Left renal pelvis (tissue), 4 donors: ENCODE data around the gene CDH26. TPM values are rescaled to one million over a fixed set of nuclear protein-coding genes. Genes with fewer than 3 reads are reported as not detected.

Experiments
- DNase-seq, 4 donors: peaks; one replicate each; pipeline ENCODE4 v3.0.0-alpha.2; 2013; ENCODE audit warnings: low read depth in 4 of 4, low spot score in 3 of 4
- polyA plus RNA-seq, 4 donors: library from polyadenylated mRNA; unstranded; fragments of 120-200 nt; gene quantifications; one replicate each; pipeline ENCODE4 v1.2.1, GENCODE V29; 2013; ENCODE audit not compliant: insufficient read length in 4 of 4

CDH26 gene
- polyA plus RNA-seq, 4 donors: 0.41 to 1.9 (median 0.97) TPM

DNA sequence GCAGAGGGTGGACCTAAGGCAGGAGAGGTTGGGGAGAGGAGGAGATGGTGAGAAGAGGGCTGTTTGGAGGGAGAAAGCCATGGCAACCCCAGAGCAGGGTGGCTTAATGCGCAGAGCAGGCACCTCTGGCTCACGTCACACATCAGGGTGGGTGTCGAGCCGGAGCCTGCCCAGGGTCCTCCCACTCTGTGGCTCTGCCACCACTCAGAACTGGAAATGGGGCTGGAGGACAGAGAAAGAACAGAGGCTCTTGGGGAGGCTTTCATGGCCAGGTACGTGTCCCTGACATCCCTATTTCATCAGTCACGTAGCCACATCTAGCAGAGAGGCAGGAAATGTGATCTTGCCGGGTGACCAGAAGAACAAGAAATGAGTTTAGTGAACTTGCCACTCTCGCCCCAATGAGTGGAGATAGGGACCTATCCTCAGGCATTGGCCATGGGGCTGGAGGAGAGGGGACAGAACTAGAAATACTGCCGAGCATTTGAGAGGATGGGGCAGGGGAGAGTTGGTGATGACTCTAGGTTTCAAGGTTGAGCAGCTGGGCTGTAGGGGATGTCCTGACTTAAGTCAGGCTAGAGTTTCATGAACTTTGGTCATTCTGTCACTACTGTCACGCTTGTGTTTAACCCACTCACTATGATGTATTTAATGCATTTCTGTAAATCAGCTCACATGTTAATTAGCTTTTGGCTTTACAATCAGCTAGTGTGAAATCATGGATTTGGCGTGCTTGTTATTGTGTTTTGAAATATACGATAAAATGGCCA lies 52.7 kb downstream of the CDH26 start:
- no peak for DNase-seq

DNA sequence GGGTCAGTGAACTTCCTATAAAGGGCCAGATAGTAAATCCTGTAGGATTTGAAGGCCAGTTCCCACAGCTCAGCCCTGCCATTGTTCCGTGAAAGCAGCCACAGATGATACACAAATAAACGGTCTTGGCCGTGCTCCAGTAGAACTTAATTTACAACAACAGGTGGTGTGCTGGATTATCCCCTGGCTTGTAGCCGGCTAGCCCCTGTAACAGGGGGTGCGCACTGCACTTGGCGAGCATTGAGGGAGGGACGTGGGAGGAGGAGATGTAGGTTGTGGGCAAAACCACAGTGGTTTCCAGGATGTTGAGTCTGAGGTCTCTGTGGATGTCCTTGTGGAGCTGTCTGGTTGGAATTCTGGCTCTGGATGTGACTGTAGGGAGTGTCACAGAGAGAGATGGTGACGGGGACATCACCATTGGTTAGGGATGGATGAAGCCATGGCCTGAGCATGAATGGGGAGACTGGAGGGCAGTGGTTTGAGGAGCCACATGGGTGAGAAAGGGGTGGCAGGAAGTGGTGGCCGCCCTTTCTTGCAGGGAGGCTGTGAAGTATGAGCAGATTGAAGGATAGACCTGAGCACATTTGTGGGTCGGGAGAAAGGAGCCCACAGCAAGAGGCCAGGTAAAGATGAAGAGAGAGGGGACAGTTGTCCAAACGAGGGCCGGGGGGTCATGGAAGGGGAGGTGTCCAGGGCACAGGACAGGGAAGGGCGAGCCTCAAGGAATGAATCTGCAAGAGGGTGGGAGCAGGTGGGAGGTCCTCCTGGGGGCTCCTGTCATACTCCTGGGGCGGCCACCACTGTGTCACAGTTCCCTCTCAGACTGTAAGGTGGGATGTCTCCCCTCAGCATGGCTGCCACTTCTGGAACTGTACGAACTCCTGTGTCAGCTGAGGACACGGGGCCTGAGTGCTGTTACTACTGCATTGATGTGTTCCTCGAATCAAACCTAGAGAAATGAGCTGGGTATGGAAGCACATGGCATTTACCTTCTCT lies 53.6 kb downstream of the CDH26 start:
- DNase-seq: no peak

DNA sequence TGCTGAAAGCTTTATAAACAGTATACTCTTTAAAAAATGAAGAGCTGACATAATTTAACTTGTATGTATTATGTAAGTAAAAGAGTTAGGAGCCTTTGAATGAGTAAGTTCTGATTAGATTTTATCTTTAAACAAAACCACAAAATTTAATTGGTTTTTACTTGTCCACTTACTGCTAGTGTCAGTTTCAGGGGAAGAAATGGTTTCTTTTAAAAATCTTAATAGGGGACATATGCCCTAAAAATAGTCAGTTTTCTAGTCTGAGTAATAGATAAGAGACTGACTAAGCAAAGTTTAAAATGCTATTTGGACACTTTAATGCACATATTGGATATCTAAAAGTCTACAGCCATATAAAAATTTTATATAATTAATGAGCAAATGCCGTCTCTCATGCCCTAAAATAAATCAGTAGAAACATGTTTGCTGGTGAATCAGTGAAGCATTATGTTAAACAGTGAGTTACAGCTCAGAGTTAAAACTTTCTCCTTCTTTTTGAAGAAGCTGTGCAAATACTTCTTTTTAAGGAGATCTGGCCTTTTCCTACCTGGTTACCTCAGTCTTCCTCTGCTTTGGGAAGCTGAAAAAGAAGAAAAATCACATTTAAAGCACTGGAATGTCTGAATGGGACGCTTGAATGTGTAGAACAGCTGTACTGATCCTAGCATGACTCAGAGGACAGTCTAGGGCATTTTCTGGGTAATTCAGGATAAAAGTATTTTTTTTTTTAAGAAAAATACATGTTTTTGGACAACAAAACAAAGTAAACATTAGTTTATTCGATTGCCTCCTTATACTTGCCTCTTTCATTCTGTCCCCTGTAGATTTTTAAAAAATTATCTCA lies 55.3 kb downstream of the CDH26 start:
- no peak for DNase-seq

DNA sequence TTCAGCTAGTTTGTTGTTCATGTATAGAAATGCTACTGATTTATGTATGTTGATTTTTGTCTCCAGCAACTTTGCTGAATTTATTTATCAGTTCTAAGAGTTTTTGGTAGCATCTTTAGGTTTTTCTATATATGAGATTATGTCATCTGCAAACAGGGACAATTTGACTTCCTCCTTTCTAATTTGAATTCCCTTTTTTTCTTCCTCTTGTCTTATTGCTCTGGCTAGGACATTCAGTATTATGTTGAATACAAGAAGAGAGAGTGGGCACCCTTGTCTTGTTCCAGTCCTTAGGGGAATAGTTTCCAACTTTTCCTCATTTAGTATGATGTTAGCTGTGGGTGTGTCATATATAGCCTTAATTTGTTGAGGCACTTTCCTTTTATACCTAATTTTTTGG lies 58.2 kb downstream of the CDH26 start:
- no peak for DNase-seq

DNA sequence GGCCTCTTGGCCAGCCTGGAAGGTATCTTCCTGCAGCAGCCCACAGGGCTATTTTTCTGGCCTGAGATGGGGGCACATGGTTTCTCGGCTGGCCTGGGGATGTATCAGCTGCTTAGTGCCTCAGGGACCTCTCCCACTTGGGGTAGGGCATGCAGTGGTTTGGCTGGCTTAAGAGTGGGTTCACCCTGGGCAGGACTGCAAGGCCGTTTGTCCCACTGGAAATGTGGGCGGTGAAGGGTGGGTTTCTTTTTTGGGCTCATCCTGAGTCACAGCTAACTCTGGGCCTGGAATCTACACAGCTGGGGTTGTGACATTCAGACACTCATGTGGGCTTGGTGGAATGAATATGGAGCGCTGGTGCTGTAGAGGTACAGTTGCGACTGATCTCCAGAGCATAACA lies 62.0 kb downstream of the CDH26 start:
- no peak for DNase-seq

DNA sequence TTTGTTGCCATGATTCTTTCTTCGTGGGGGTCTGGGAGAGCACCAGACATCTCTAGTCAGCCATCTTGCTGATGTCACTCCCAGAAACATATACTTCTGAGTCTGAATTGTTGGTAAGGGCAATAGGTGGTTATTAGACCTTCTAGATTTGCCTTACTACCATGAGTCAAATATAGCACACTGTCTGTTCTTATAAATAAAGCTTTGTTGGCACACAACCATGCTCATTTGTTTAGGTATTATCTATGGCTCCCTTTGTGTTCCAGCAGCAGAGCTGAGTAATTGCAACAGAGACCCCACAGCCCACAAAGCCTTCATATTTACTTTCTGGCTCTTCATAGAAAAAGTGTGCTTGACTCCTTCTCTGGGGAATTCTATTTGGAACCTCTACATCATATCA lies 62.9 kb downstream of the CDH26 start:
- no peak for DNase-seq

DNA sequence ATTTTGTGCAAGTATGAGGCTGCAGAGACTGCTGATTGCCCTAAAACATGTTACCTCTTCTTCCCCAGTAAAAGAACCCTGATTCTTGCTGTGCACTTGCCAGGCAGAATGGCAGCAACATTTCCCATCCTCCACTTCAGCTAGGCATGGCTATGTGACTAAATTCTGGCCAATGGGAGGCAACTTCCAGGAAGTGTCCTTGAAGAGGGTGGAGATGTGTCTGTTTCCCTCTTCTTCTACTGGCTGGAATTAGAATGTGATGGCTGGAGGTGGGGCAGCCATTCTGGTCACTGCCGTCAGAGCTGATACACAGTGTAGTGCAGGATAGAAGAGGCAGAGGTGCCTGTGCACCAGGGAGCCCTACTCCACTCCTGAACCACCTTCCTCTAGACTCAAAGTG lies 64.6 kb downstream of the CDH26 start:
- DNase-seq: no peak

DNA sequence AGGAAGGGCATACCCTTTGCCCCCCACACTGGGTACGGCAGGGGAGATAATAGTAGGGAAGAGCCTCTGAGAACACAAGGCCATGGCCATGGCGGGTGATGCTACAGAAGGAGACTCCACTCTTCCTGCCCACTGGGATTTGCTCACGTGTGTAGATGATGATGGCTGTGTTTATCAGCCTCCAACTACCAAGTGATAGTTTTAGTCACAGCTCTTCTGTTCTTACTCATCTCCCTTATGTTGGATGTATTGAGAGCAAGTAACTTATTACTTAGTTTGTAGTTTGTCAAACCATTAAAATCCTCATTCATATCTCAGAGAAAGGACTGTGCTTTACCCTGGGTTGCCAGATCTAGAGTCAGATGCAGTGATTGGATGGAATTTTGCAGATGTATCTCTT lies 66.0 kb downstream of the CDH26 start:
- DNase-seq: no peak

DNA sequence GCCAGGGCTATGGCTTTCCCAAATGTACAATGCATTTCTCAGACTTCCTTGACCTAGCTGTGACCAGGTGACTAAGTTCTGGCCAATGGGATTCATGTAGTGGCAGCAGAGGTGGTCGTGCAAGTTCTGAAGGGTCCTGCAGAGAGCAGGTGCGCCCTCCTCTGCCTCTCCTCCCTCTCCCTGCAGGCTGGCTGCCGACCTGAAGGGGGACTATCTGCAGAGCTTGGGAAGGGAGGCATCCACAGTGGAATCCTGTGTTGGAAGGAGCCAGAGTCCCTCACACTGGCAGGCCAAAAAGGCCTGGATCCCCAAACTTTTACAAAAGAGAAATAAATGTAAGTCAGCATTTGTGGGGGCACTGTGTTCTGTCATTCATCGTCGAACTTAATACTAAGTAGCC lies 66.6 kb downstream of the CDH26 start:
- DNase-seq: no peak

DNA sequence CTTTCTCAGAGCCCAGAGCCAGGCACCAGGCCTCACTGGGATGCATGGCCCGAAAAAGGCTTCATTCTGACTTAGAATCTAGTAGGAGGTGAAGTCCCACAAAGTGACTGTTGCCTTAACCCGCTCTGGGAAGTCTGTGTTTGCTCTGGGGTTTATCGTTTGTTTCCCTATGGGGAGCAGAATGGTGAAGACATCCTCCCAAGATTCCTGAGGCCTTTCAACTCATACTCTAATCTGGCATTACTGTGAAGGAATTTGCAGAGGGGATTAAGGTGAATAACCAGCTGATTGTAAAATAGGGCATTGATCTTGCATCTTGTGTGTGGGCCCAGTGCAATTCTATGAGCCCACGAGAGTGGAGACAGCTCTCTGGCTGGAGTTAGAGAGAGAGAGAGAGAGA lies 67.8 kb downstream of the CDH26 start:
- no peak for DNase-seq

DNA sequence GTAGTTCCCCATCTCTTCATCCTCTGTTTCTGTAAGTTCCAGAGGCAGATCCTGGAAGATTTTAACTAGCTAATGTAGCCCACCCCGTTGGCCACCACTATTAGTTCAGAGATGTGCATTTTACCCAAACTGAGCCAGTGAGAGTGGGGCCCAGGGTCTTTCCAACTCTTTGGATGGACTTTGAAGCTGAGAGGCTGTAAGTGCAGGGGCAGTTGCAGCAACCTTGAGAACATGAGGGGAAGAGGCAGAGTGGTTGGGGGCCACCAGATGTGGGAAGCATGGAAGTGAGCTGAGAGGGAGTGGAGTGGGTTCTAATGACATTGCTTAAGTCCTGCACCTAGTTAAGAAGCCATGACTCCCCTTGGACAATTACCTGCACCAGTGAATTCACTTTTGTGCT lies 72.2 kb downstream of the CDH26 start:
- no peak for DNase-seq

DNA sequence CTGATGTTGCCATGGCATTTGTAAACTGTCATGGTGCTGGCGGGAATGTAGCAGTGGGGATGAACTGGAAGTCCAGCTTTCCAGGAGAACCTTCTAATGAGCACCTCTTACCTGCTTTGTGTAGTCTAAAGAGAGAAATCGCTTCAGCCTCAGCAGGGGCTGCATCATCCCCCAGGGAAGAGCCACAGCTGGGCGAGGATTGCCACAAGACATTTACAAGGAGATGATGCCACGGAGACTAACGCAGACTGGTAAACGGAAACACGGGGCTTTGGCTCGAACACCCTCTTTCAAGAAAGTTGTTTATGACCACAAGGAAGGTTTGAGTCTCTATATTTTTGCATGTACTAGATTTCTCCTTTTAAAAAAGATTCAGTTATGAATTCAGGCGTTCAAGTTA lies 72.9 kb downstream of the CDH26 start:
- DNase-seq: no peak

DNA sequence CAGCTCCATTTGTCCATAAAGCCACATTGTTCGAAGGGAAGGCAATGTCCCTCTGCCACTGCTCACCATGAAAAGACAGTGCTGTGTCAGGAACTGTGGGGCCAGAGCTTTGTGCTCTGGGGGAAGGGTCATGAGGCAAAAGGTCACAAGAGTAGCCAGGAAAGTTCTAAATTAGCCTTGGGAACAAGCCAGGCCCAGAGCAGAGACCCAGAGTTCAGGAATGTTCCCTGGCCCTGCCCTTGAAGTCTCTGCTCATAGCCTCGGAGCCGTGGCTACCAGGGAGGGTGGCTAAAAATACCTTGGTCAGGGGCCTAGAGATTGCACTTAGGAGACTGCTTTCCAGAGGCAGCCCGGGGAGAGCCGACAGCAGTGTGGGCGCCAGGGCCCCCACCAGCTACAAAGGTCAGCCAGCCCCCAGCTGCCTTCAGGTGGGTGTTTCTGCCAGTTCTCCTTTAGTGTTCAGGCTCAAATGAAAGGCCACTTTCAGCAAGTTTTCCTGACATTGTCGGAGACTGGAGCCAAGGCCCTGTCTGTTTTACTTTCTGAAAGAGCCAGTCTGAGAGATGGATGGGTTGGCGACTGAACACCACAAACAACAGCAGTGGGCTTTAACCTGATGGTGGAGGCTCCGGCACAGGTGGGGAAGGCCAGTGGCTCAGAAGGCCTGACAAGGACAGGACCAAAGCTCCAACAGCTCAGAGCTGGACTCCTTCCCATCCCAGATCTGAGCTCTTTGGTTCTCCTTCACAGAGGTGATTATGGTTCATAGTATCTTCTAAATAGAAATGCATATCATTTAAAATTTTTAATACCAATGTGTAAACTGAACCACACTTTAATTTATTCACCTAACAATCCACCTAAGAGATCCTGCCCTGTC lies 76.2 kb downstream of the CDH26 start:
- no peak for DNase-seq

DNA sequence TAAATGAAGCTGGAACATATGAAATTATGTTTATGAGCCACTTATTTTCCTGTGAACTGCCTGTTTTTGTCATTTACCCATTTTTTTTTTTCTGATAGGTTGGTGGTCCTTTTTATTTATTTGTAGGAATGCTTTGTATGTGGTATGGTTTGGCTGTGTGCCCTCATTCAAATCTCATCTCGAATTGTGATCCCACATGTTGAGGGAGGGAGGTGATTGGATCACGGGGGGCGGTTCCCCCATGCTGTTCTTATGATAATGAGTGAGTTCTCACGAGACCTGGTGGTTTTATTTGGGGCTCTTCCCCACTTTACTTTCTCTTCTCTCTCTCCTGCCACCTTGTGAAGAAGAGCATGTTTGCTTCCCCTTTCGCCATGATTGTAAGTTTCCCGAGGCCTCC lies 77.3 kb downstream of the CDH26 start:
- no peak for DNase-seq

DNA sequence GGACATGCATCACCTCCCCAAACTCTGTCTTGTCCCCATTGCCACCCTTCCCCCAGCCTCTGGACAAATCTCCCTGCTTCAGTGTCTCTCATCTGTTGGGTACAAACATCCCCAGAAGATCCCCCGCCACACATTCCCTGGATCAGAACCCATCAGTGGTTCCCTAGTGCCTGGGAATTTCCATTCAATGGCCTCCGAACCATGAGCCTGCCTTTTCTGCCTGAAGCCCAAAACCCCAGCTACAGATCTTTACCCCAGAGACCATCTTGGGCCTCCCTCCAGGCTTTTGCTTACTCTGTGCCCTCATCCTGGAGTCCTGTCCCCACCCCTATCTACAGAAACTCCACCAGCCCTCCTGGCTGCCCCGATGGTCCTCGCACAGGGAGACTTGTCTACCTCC lies 78.1 kb downstream of the CDH26 start:
- no peak for DNase-seq

DNA sequence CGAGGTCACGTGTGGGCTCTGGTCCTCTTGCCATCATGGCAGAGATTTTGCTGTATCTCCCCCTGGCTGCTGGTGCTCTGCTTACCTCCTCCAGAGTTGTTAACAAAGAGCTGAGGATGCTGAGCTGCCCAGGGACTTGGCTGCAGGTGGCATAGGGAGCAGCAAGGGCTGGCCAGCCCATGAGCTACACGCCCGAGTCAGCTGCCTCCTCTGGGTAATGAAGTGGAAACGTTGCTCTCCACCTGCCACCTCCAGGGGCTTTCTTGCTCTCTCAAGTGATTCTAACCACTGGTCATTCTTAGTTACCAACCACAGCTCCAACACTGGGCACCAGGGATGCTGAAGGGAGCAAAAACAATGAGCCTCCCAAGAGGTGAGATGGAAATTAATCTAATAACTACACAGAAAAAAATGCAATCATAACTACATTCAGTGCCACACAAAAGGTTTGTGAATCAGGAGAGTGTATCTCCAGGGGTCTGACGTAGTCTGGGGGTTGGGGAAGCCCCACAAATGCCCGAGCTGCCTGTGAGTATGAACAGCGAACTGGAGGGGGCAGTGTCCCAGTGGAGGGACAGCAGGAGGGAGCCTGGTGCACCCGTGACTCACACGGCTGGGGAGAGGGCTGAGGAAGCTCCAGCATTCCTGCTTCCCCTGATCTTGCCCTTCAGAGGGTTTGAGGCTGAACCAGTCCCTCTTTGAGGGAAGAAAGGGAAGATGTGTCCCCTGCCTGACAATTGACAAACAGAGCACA lies 78.7 kb downstream of the CDH26 start:
- no peak for DNase-seq

DNA sequence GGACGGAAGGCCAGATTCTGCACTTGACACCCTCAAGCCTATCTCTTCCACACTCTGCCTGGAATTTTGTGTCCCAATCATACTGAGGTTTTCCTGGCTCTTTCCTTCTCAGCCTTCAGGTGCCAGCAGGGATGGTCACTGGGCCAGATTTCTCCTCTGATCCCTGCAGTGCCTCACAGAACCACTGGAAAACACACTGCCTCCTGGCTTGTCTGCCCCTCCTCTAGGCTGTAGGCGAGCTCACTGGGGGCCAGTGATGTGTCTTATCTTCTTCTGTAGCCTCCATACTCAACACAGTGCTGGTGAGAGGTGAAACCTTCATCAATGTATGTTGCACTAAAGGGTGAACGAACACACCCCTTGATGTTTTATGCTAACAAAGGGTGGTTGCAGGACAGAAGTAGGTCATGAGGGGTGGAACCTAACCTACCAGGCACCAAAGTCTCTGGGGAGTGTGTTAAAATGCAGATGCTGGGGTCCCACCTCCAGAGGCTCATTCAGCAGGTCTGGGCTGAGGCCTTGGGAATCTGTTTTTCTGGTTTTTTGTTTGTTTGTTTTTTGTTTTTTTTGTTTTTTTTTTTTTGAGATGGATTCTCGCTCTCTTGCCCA lies 80.3 kb downstream of the CDH26 start:
- DNase-seq: no peak

DNA sequence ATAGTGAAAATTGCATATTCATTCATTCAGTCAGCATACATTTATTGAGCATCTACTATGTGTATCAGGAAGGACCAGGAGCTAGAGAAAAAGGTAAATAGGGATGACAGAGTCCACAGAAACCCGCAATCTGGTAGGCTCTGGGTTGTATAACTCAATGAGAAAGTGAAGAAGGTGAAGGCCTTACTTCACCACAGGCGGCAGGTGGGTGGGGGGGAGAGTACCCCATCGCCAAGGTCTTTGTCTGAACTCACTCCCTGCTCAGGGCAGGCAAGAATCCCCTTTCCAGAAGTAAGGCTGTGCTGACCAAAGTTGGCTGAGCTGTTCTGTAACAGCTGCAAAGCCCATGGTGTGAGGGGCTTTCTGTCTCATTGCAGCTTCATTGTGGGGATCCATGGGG lies 81.3 kb downstream of the CDH26 start:
- no peak for DNase-seq
